GM18951 (cell line): Measurements from ENCODE around the gene PLEKHM2.

ENCODE experiments used
- POLR2A ChIP-seq: IDR thresholded peaks from 4 replicates; pipeline ENCODE4 v1.6.1; 2011; ENCODE audit warnings: mild to moderate bottlenecking; ENCODE audit not compliant: insufficient read length, insufficient read depth; ENCODE audit errors: extremely low read depth
- in situ Hi-C: fragments of 300-500 bp; cut with MboI; formaldehyde crosslinking; loops from one replicate; pipeline ENCODE4 v1.12.0; 2022; ENCODE audit warnings: low sequenced_read_pairs, mixed read lengths, inconsistent platforms; ENCODE audit not compliant: unreplicated experiment

Gene PLEKHM2

DNA sequence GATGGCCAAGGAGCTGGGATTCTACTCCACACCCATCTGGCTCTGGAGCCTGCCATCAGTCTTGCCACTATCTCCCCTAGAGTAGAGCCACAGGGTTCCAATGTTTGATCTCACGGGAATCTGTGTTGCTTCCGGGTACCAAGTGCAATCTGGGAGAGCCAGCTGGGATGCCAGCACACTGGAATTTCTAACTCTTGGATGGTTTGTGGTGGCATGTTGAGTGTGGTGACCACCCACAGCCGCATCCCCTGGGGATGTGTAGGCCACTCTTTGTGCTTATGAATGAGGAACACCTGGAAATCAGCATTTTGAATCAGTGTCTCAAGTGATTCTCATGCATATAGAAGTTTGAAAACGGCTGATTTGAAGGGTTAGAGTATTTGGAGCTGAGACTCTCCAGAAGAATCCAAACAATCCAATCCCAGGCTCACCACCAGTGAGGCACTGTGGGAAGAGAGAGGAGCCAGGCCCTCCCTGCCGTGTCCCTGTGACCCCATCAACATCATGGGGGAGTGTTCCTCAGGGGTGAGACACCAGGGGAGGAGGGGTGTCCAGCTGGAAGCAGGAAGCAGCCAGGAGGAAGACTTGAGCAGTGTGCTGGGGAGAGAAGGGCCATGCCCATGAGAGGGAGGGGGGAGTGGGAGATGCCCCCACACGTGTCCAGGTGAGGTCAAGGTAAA is 87.9 kb downstream of the PLEKHM2 start:
- in situ Hi-C loops: no loop called here
- no peak for TF ChIP-seq POLR2A

DNA sequence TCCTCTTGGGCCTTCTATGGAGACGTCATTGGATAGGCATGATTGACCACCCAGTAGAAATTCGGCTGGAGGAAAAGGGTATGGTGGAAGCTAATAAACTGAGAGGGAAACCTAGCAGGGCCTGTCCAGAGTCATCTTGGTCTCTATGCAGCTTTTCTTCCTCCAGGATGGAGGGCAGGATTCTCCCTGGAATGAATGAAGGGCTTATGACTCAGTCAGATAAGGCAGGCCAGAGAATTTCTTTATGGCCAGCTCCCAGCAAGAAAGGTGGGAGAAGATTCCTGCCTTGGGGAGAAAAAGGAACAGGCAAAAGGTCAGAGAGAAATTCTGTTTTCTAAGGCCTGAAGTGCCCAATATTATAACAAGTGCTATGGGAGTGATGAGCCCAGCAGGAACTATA is 91.6 kb downstream of the PLEKHM2 start:
- TF ChIP-seq POLR2A: no peak

DNA sequence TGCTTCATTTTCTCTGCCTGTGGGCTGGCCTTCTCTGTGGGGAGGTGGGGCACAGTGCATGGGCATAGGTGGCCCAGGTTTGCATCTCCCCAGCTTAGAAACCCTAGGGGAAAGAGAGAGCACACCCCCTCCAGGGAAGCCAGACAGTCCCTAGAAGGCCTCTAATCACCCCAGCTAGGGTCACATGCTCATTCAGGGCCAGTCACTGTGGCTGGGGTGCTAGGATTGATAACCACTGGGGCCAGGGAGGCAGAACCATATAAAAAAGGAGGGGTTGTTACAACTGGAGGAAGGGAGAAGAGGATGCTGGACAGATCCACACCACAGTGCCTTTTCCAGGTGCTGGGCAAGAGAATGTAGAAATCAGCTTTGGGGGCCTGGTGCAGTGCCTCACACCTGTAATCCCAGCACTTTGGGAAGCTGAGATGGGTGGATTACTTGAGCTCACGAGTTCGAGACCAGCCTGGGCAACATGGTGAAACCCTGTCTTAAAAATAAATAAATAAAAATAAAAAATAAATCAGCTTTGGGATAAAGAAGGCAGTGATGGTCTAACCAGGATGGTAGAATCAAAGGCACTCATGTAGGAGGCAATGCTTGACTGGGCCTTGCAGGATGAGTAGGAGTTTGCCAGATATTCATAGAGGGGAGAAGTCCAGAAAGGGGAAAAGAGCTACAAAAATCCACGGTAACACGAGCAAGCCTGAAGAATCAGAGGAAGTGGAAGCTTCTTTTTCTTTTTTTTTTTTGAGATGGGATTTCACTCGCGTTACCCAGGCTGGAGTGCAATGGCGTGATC is 94.0 kb downstream of the PLEKHM2 start:
- in situ Hi-C loops: no loop called here
- no peak for TF ChIP-seq POLR2A

More for the DNA sequence above, 91.6 kb downstream of the PLEKHM2 start:
- in situ Hi-C loops: no loop called here
